COLO668 (cell line): ENCODE measurements around the gene BBS10.
"Not testable (repeated sequence)": the region's sequence is repeated elsewhere in the genome, so short reads cannot be mapped to it uniquely, and the experiment has no call there.

Experiments used
- DNase-seq: peaks from one replicate; lab custom pipeline; 2025; ENCODE audit not compliant: unreplicated experiment; lab: John Stamatoyannopoulos, UW

BBS10 gene

DNA sequence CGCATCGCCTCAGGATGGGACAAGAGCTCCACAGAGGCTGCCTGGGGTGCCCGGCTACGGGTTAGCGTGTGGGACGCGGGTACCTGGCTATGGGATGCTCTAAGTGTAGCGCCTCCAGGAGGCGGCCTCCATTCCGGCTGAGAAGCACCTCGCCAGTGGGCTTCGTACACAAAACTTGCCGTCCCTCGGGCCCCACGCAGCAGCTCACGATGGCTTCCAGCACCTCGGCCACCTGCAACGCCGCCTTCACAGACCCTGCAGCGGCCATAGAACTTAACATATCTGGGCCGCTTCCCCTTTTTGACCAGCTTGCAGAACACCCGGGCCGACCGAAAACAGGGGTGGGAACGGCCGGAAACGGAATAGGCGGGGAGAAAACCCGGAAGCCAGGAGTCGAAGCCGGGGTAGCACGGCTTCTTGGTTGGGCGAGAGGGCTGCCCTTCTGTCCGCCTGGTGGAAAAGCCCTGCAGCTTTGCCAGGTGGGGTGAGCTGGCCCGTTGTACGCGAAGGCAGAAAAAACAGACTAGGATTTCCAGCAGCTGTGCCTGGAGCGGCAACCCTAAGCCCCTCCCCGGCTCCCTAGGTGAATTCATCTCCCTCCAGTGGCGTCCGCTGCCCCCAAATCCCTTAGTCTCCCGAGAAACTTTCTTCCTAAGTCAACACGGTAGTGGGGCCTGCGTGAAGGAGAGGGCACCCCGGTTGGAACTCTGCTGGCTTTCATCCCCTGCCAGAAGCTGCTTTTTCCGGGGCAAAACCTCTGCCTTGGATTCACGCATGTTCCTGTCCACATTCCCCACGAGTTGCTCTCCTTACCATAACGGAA is at the start of gene BBS10:
BBS10 (minus strand) TSS at position 337 of the 823 bp plus-strand sequence; CDS start at position 280, 57 bp downstream.
- DNase-seq = peak; percentile 92

DNA sequence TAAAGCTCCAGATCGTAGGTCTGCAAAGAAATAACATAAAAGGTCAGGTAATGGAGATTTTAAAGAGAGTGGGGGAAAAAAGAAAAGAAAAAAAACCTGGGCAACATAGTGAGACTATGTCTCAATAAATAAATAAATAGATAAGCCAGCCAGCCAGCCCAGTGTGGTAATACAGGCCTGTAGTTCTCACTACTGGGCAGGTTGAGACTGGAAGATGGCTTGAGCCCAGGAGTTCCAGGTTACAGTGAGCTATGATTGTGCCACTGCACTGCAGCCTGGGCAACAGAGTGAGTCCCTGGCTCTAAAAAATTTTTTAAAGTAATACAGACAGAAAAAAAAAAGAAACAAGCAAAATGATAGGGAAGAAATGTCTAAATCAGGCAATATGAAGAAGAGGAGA is 43.2 kb upstream of the BBS10 start:
- no peak for DNase-seq

GRCh38 chr12:76387614-76388013 is 39.4 kb upstream of the BBS10 start:
- DNase-seq = no peak

DNA sequence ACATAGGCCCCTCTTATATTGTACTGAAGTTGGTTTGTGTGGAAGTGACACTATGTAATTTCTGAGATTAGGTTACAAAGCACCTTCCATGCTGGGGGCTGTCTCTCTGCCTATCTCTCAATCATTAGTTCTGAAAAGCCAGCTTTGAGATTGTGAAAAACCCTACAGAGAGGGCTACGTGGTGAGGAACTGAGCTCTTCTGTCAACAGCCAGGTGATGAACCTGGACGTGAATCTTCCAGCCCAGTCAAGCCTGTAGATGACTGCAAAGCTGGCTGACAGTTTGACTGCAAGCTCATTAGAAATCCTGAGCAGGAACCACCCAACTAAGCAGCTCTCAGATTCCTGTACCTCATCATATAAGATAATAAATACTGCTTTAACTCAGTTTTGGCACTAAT is 36.3 kb upstream of the BBS10 start:
- no peak for DNase-seq

DNA sequence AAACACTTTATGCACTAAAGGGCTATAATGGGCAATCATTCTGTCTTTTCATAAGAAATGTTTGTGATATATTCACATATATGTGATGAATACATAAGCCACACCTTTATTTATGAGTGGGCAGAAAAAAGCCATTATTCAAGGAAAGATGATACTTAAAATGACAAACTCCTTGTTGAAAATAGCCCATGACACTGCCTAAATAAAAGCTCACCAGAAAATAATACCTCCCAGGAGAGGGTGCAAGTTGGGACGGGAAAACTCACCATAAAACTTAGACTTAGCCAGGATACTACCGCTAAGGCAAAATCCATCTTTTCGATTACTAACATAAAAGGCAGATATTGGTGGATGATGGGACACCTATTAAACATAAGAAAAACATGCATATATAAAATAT is 35.8 kb upstream of the BBS10 start:
- DNase-seq = no peak

- no peak for DNase-seq
These were observed 31.0 kb upstream of the BBS10 start for GRCh38 chr12:76379261-76379660.

DNA sequence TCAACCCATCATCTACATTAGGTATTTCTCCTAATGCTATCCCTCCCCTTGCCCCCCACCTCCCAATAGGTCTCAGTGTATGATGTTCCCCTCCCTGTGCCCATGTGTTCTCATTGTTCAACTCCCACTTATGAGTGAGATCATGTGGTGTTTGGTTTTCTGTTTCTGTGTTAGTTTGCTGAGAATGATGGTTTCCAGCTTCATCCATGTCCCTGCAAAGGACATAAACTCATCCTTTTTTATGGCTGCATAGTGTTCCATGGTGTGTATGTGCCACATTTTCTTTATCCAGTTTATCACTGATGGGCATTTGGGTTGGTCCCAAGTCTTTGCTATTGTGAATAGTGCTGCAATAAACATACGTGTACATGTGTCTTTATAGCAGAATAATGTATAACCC is 28.7 kb upstream of the BBS10 start:
- not testable (repeated sequence) for DNase-seq

GRCh38 chr12:76375939-76376338 is 27.7 kb upstream of the BBS10 start:
- no peak for DNase-seq

- DNase-seq = no peak
These were observed 27.3 kb upstream of the BBS10 start for GRCh38 chr12:76375470-76375869.

GRCh38 chr12:76374386-76375020 is 26.3 kb upstream of the BBS10 start:
- no peak for DNase-seq

DNA sequence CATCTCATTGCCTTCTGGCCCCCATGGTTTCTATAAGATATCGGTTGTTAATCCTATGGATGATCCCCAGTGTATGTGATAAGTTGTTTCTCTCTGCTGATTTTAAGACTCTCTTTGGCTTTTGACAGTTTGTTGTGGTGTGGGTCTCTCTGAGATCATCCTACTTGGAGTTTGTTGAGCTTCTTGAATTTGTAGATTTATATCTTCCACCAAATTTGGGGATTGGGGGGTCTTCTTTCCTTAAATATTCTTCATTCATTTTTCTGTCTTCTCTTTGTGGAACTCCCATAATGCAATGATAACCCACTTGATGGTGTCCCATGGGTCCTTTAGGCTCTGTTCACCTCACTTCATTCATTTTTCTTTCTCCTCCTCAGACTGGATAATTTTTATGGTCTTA is 20.0 kb upstream of the BBS10 start:
- DNase-seq = no peak

- no peak for DNase-seq
These were observed 17.9 kb upstream of the BBS10 start for GRCh38 chr12:76366163-76366562.

DNA sequence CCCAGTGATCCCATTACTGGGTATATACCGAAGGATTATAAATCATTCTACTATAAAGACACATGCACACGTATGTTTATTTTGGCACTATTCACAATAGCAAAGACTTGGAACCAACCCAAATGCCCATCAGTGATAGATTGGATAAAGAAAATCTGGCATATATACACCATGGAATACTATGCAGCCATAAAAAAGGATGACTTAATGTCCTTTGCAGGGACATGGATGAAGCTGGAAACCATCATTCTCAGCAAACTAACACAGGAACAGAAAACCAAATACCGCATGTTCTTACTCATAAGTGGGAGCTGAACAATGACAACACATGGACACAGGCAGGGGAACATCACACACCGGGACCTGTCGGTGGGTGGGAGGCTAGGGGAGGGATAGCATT is 15.9 kb upstream of the BBS10 start:
- not testable (repeated sequence) for DNase-seq

GRCh38 chr12:76360316-76360715 is 12.1 kb upstream of the BBS10 start:
- no peak for DNase-seq

GRCh38 chr12:76356071-76356470 is 7.9 kb upstream of the BBS10 start:
- no peak for DNase-seq

GRCh38 chr12:76346798-76347420 is 1.3 kb downstream of the BBS10 start:
- no peak for DNase-seq

DNA sequence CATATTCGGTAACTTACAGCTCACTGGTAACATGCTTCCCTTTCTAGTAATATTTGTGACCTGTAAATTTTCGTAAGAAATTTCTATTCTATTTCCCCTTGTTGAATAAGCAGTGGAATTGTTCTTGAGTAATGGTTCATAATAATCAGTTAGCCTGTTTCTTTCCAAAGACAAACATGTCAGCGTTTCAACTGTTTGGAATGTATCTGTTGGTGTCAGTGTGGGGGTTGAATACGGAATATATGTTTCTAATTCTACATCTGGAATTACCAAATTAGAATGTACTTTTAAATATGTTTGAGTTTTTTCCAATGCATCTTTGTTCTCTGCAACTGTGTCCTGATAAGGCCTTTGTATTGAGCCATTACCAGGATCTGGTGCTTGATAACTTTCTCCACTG is 2.0 kb downstream of the BBS10 start:
- no peak for DNase-seq

DNA sequence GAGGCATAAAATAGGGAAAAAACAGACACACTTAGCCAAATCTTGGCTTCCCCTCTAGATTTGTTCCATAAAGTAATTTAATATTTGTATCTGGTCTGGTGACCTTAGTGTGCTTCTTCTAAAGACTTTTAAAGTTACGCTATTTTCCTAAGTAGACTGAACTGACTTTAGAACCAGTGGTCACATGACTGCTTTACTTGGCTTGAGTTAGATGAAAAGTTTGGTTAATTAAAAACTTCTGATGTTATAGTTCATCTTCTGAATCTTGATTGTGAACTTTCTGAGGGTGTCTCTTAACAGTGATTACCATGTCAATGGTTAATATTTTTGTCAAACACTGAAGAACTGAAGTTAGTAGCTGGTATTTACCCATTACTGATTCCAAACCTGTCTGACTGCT is 2.6 kb downstream of the BBS10 start:
- DNase-seq = no peak

GRCh38 chr12:76341436-76342030 is 6.7 kb downstream of the BBS10 start:
- no peak for DNase-seq

GRCh38 chr12:76340680-76341435 is 7.4 kb downstream of the BBS10 start:
- DNase-seq = no peak

GRCh38 chr12:76337583-76337982 is 10.6 kb downstream of the BBS10 start:
- DNase-seq = no peak
